ENCODE data around the gene SSRP1. TPM values are rescaled to one million over a fixed set of nuclear protein-coding genes. Genes with fewer than 3 reads are reported as not detected.

Gene SSRP1
- total and polyA plus RNA-seq, 2 of the 4 experiments (the other 2 are of a cell fraction) = 106 to 146 TPM

DNA sequence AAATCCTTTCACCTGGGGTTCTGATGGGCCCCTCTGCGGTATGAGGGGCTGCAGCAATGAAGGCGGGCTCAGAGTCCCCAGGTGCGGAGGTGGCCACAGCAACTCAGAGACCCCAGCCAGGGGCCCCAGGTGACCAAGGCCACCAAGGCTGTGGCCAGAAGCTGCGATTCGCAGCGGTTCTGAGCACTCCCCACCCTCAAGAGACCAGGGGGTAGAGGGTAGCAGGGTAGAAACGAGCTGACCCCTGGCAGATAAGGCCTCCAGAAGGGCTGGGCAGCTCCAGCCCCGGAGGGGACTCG lies 11.9 kb downstream of the SSRP1 start:
- peak overlapping the region; percentile 83 for H3K23ac ChIP-seq (ENCODE audit: low read depth, low read length)
- H4K91ac ChIP-seq (ENCODE audit: insufficient read depth, low read depth, low read length) = peak overlapping the region; percentile 66; the same call in 1 of the 2 replicates
- H2BK5ac ChIP-seq (ENCODE audit: low read depth, low read length, poor library complexity, severe bottlenecking) = peak overlapping the region; percentile 92
- POLR2A ChIA-PET (ENCODE audit: unreplicated experiment) = no interaction called here
- H3K27me3 ChIP-seq (ENCODE audit: control insufficient read depth, insufficient read depth, low read length) = no peaks in the 10 kb centered on the region
- H3K18ac ChIP-seq (ENCODE audit: low read depth, low read length) = peak overlapping the region; percentile 86
- dilution Hi-C loops (cut with HindIII; ENCODE audit: low sequenced_read_pairs, unreplicated experiment) (no loop called here), intact Hi-C loops (cut with micrococcal nuclease) (loop anchor here (1.0 to 2.0 kb wide), 3 partner anchors 46 to 483 kb away; no protein-coding TSS in a partner anchor), in situ Hi-C loops (cut with MboI; ENCODE audit: low sequenced_read_pairs) (no loop called here)
- H3K56ac ChIP-seq (ENCODE audit: extremely low read depth, insufficient read depth, low read length) = peak overlapping the region; percentile 74
- WGBS, 2 experiments (ENCODE audit: extremely low coverage in 2 of 2, insufficient read length in 1 of 2) = 10% methylated on average over 2 of the region's 9 CpGs; no CpG with 5 or more reads in 1 of the 2 experiments
- H2AK5ac ChIP-seq (ENCODE audit: low read depth, low read length) = peak overlapping the region; percentile 39
- no TSS peak for BruUV-seq (replicated peaks)
- peak overlapping the region; percentile 85 for H3K4ac ChIP-seq (ENCODE audit: low read depth, low read length)
- no peak for DNase-seq
- H4K5ac ChIP-seq (ENCODE audit: low read depth, low read length) = peak overlapping the region; percentile 74
- peak overlapping the region; percentile 65 for H2BK120ac ChIP-seq (ENCODE audit: low read depth, low read length)
- H3K36me3 ChIP-seq (ENCODE audit: control insufficient read depth, insufficient read depth, low read length) = peaks cover 43% of the 10 kb centered on the region
- H3K79me1 ChIP-seq (ENCODE audit: low read depth in 1 of 2, low read length in 2 of 2) = peaks cover 12 to 59% of the 10 kb centered on the region in 2 experiments
- peaks cover 20% of the 10 kb centered on the region for H3K9me1 ChIP-seq (ENCODE audit: insufficient read depth, low read length)
- peak overlapping the region; percentile 4; the same call in 1 of the 2 replicates for H2BK20ac ChIP-seq (ENCODE audit: low read depth, low read length)
- peak overlapping the region; percentile 99 for H3K27ac ChIP-seq (ENCODE audit: insufficient read depth, low read length)
- peak overlapping the region; percentile 87 for H2AFZ ChIP-seq (replicated peaks; ENCODE audit: low read length, poor library complexity)
- peaks cover 20% of the 10 kb centered on the region for H3K4me1 ChIP-seq (ENCODE audit: control insufficient read depth, insufficient read depth, low read length)
- TF ChIP-seq, protein P1, sequence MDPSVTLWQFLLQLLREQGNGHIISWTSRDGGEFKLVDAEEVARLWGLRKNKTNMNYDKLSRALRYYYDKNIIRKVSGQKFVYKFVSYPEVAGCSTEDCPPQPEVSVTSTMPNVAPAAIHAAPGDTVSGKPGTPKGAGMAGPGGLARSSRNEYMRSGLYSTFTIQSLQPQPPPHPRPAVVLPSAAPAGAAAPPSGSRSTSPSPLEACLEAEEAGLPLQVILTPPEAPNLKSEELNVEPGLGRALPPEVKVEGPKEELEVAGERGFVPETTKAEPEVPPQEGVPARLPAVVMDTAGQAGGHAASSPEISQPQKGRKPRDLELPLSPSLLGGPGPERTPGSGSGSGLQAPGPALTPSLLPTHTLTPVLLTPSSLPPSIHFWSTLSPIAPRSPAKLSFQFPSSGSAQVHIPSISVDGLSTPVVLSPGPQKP (IDR thresholded peaks at IDR 0.05; ENCODE audit: borderline replicate concordance, low read depth, low read length) = no peak
- TF ChIP-seq BHLHE40 (IDR thresholded peaks at IDR 0.05; ENCODE audit: low read depth, low read length) (no peak), CEBPB (IDR thresholded peaks at IDR 0.05; ENCODE audit: low read depth, low read length) (no peak), CHD1 (IDR thresholded peaks at IDR 0.05; ENCODE audit: low read depth, low read length) (no peak), MAFK (IDR thresholded peaks at IDR 0.05; ENCODE audit: low read depth, low read length) (no peak), MXI1 (IDR thresholded peaks at IDR 0.05; ENCODE audit: borderline replicate concordance, low read depth, low read length) (no peak), MAZ (IDR thresholded peaks at IDR 0.05; ENCODE audit: borderline replicate concordance, low read depth, low read length) (no peak), NFE2L2 (IDR thresholded peaks at IDR 0.05; ENCODE audit: low read depth, low read length) (no peak), RAD21 (IDR thresholded peaks at IDR 0.05; ENCODE audit: low read length) (no peak), SMC3 (IDR thresholded peaks at IDR 0.05; ENCODE audit: low read depth, low read length) (no peak), POLR2A (IDR thresholded peaks at IDR 0.05; ENCODE audit: low read depth, low read length) (no peak), RCOR1 (IDR thresholded peaks at IDR 0.05; ENCODE audit: insufficient replicate concordance, low read length) (no peak), FOS (IDR thresholded peaks at IDR 0.05; ENCODE audit: low read depth, low read length) (no peak), RFX5 (IDR thresholded peaks at IDR 0.05; ENCODE audit: low read depth, low read length) (no peak)
- TF ChIP-seq, protein P2, sequence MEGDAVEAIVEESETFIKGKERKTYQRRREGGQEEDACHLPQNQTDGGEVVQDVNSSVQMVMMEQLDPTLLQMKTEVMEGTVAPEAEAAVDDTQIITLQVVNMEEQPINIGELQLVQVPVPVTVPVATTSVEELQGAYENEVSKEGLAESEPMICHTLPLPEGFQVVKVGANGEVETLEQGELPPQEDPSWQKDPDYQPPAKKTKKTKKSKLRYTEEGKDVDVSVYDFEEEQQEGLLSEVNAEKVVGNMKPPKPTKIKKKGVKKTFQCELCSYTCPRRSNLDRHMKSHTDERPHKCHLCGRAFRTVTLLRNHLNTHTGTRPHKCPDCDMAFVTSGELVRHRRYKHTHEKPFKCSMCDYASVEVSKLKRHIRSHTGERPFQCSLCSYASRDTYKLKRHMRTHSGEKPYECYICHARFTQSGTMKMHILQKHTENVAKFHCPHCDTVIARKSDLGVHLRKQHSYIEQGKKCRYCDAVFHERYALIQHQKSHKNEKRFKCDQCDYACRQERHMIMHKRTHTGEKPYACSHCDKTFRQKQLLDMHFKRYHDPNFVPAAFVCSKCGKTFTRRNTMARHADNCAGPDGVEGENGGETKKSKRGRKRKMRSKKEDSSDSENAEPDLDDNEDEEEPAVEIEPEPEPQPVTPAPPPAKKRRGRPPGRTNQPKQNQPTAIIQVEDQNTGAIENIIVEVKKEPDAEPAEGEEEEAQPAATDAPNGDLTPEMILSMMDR (conservative IDR thresholded peaks at IDR 0.05; ENCODE audit: low read depth, low read length) = no peak
- TF ChIP-seq, protein P3, sequence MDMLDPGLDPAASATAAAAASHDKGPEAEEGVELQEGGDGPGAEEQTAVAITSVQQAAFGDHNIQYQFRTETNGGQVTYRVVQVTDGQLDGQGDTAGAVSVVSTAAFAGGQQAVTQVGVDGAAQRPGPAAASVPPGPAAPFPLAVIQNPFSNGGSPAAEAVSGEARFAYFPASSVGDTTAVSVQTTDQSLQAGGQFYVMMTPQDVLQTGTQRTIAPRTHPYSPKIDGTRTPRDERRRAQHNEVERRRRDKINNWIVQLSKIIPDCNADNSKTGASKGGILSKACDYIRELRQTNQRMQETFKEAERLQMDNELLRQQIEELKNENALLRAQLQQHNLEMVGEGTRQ (IDR thresholded peaks at IDR 0.05; ENCODE audit: low read depth, low read length) = no peak
- no peaks in the 10 kb centered on the region for H3K9me3 ChIP-seq (ENCODE audit: control insufficient read depth, insufficient read depth, low read length)
- peaks cover 37% of the 10 kb centered on the region for H4K20me1 ChIP-seq (ENCODE audit: insufficient read depth, low read length)
- H3K9ac ChIP-seq (ENCODE audit: low read depth, low read length) = peak overlapping the region; percentile 99
- peak overlapping the region; percentile 78 for H3K4me2 ChIP-seq (ENCODE audit: low read depth, low read length)
- H3K14ac ChIP-seq (replicated peaks; ENCODE audit: low read depth, low read length) = peak overlapping the region; percentile 79
- peak overlapping the region; percentile 97 for H2AK9ac ChIP-seq (replicated peaks; ENCODE audit: low read depth, low read length, poor library complexity)
- peak overlapping the region; percentile 97 for H3K4me3 ChIP-seq (ENCODE audit: insufficient read depth, low read depth, low read length)
- no peak for ATAC-seq (ENCODE audit: low read depth)
- H2BK15ac ChIP-seq (ENCODE audit: low read depth, low read length) = 0 out of 3 replicates have a peak overlapping the region, but pooled peaks have one; percentile 9
- peak overlapping the region; percentile 33 to 67; a peak in 2 of 4 replicates for H4K8ac ChIP-seq (ENCODE audit: low read depth in 2 of 2, low read length in 2 of 2)
- CTCF ChIA-PET = no interaction called here
